ENCODE results near the gene RRAS2. TPM values are rescaled to one million over a fixed set of nuclear protein-coding genes. Genes with fewer than 3 reads are reported as not detected.
A peak's percentile ranks its signal among the peaks of the same experiment; 100 is the strongest.

The RRAS2 gene
- total RNA-seq, 1 experiment from 2014 or later: 158 TPM

GRCh38 chr11:14306481-14306880, 52.5 kb downstream of the RRAS2 start:
- no peak overlapping the region for H4K8ac ChIP-seq (replicated peaks; ENCODE audit: insufficient read length, low read depth, low read length)
- H3K4ac ChIP-seq (ENCODE audit: low read depth, low read length): no peak overlapping the region
- no peak overlapping the region for H2BK15ac ChIP-seq (ENCODE audit: low read depth, low read length)
- peak; percentile 45 for DNase-seq
- H3K9me3 Mint-ChIP-seq: no peaks in the 10 kb centered on the region
- peak; percentile 60; the same call in 2 of the 3 replicates for TF ChIP-seq CTCF (conservative IDR thresholded peaks at IDR 0.05)
- no CpG with 5 or more reads among the region's 1 CpG for WGBS (ENCODE audit: extremely low coverage, insufficient read length, low lambda C conversion rate)
- H4K91ac ChIP-seq (ENCODE audit: insufficient read length, low read depth, low read length): no peak overlapping the region
- no peak overlapping the region for H3K56ac ChIP-seq (ENCODE audit: insufficient read length, low read depth, low read length)
- no peak overlapping the region for H3K14ac ChIP-seq (ENCODE audit: insufficient read depth, low read length)
- no peaks in the 10 kb centered on the region for H3K36me3 Mint-ChIP-seq (ENCODE audit: insufficient read depth in 1 of 3, low read depth in 3 of 3)
- no peaks in the 10 kb centered on the region for H3K23me2 ChIP-seq (ENCODE audit: insufficient read length, low read depth, low read length, poor library complexity, severe bottlenecking)
- no peak overlapping the region for H2AFZ ChIP-seq (ENCODE audit: low read length)
- no peak overlapping the region for H3K18ac ChIP-seq (ENCODE audit: insufficient read length, low read depth, low read length)
- no peaks in the 10 kb centered on the region for H3K9me3 ChIP-seq (ENCODE audit: control insufficient read depth, low read depth, low read length)
- no peak overlapping the region for H2BK20ac ChIP-seq (ENCODE audit: low read depth, low read length, poor library complexity, severe bottlenecking)
- H3K4me2 ChIP-seq (ENCODE audit: insufficient read depth, insufficient read length, low read length): no peak overlapping the region
- no peak overlapping the region for H2BK12ac ChIP-seq (ENCODE audit: insufficient read length, low read depth, low read length)
- H3K27me3 ChIP-seq (ENCODE audit: insufficient read depth, low read length): no peaks in the 10 kb centered on the region
- H3K9ac ChIP-seq (ENCODE audit: extremely low read depth, insufficient read length, low read length): no peak overlapping the region
- no peak overlapping the region for H3T11ph ChIP-seq (ENCODE audit: low read length)
- peaks cover 36 to 51% of the 10 kb centered on the region in 2 experiments for H3K4me1 Mint-ChIP-seq
- H2BK5ac ChIP-seq (ENCODE audit: insufficient read length, low read length): no peak overlapping the region
- no peak overlapping the region for H4K5ac ChIP-seq (ENCODE audit: insufficient read length, low read depth, low read length)
- peaks cover 15% of the 10 kb centered on the region for H3K79me1 ChIP-seq (ENCODE audit: insufficient read depth, low read depth, low read length, poor library complexity, severe bottlenecking)
- H2AK5ac ChIP-seq (ENCODE audit: insufficient read length, low read length): no peak overlapping the region
- no peak overlapping the region for H3K23ac ChIP-seq (ENCODE audit: insufficient read length, low read depth, low read length)
- H3K27ac ChIP-seq (ENCODE audit: insufficient read length, low read depth, low read length): no peak overlapping the region
- H3K27me3 Mint-ChIP-seq (ENCODE audit: low read depth): no peaks in the 10 kb centered on the region
- no peak overlapping the region for H3K4me3 Mint-ChIP-seq
- H4K20me1 ChIP-seq (ENCODE audit: control insufficient read depth, insufficient read depth, insufficient read length): no peaks in the 10 kb centered on the region
- no peak overlapping the region for H2BK120ac ChIP-seq (ENCODE audit: low read depth, low read length, poor library complexity, severe bottlenecking)
- H3K79me2 ChIP-seq (ENCODE audit: insufficient read depth, low read length): peaks cover 68% of the 10 kb centered on the region; the same call in 1 of the 2 replicates
- H3K4me1 ChIP-seq (ENCODE audit: insufficient read depth, low read length): peaks cover 25% of the 10 kb centered on the region; the same call in 1 of the 2 replicates
- peak overlapping the region in 1 of 3 experiments; percentile 77; a peak in 3 of 7 replicates for H3K27ac Mint-ChIP-seq

All from H9 (cell line).